ENCODE results near the gene NLGN4X. TPM values are rescaled to one million over a fixed set of nuclear protein-coding genes. Genes with fewer than 3 reads are reported as not detected.

Gene NLGN4X
- total RNA-seq, 1 donor from 2014 or later, result 51.3 TPM

DNA sequence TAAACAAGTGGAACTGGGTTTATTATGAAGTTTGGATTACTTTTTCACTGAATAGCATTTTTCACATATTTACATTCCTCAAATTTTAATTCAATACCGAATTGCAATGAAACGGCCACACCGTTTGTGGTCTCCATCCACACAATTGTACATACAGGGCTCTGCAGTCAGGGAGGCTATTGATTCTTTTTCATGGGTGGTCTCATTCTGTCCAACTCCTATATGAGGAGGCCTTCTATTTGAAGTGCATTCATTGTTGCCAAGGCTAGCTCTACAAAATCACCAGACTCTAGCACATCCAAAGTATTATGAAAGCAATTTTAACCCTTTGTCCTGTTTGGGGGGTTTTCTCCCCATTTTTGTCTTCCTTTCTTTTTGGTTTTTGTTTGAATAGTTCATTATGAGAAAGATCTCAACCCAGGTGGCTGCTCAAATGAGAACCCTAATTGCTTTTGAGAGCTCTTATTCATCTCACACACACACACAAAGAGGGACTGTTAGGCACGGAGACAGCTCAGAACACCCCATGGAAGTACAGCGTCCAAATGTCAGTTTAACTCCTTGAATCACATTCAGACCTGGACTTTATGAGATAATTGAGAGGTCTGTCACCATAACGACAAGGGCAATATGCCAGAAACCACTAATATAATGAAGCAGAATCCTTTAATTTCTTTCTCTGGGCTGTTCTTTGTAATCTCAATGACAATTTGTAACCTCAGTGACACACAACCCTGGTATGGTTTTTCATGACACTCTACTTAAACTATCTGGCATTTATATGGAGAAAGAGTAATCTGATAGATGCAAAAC lies 79.4 kb downstream of the NLGN4X start:
- no peak overlapping the region for H3K27ac Mint-ChIP-seq (ENCODE audit: unreplicated experiment)
- DNase-seq (ENCODE audit: low spot score), result no peak
- H3K9me3 Mint-ChIP-seq (ENCODE audit: unreplicated experiment), result no peaks in the 10 kb centered on the region
- peaks cover 4% of the 10 kb centered on the region for H3K36me3 Mint-ChIP-seq (ENCODE audit: low read depth, unreplicated experiment)
- peaks cover 10% of the 10 kb centered on the region for H3K4me1 Mint-ChIP-seq (ENCODE audit: unreplicated experiment)
- TF ChIP-seq, protein P1, sequence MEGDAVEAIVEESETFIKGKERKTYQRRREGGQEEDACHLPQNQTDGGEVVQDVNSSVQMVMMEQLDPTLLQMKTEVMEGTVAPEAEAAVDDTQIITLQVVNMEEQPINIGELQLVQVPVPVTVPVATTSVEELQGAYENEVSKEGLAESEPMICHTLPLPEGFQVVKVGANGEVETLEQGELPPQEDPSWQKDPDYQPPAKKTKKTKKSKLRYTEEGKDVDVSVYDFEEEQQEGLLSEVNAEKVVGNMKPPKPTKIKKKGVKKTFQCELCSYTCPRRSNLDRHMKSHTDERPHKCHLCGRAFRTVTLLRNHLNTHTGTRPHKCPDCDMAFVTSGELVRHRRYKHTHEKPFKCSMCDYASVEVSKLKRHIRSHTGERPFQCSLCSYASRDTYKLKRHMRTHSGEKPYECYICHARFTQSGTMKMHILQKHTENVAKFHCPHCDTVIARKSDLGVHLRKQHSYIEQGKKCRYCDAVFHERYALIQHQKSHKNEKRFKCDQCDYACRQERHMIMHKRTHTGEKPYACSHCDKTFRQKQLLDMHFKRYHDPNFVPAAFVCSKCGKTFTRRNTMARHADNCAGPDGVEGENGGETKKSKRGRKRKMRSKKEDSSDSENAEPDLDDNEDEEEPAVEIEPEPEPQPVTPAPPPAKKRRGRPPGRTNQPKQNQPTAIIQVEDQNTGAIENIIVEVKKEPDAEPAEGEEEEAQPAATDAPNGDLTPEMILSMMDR (IDR thresholded peaks at IDR 0.05; ENCODE audit: unreplicated experiment), result no peak
- H3K27me3 Mint-ChIP-seq (ENCODE audit: unreplicated experiment), result peaks cover 1% of the 10 kb centered on the region
- H3K4me3 Mint-ChIP-seq (ENCODE audit: unreplicated experiment), result no peak overlapping the region

GRCh38 chrX:6134255-6134654 lies 94.4 kb downstream of the NLGN4X start:
- no peaks in the 10 kb centered on the region for H3K27me3 Mint-ChIP-seq (ENCODE audit: unreplicated experiment)
- TF ChIP-seq, protein P1 (IDR thresholded peaks at IDR 0.05; ENCODE audit: unreplicated experiment), result no peak
- no peaks in the 10 kb centered on the region for H3K9me3 Mint-ChIP-seq (ENCODE audit: unreplicated experiment)
- no peak for DNase-seq (ENCODE audit: low spot score)
- H3K36me3 Mint-ChIP-seq (ENCODE audit: low read depth, unreplicated experiment), result peaks cover 5% of the 10 kb centered on the region
- H3K27ac Mint-ChIP-seq (ENCODE audit: unreplicated experiment), result no peak overlapping the region
- H3K4me3 Mint-ChIP-seq (ENCODE audit: unreplicated experiment), result no peak overlapping the region
- H3K4me1 Mint-ChIP-seq (ENCODE audit: unreplicated experiment), result no peaks in the 10 kb centered on the region

GRCh38 chrX:6132970-6133369 lies 95.7 kb downstream of the NLGN4X start:
- H3K27me3 Mint-ChIP-seq (ENCODE audit: unreplicated experiment), result no peaks in the 10 kb centered on the region
- H3K36me3 Mint-ChIP-seq (ENCODE audit: low read depth, unreplicated experiment), result peaks cover 5% of the 10 kb centered on the region
- TF ChIP-seq, protein P1 (IDR thresholded peaks at IDR 0.05; ENCODE audit: unreplicated experiment), result no peak
- H3K9me3 Mint-ChIP-seq (ENCODE audit: unreplicated experiment), result no peaks in the 10 kb centered on the region
- no peak overlapping the region for H3K27ac Mint-ChIP-seq (ENCODE audit: unreplicated experiment)
- no peak for DNase-seq (ENCODE audit: low spot score)
- no peaks in the 10 kb centered on the region for H3K4me1 Mint-ChIP-seq (ENCODE audit: unreplicated experiment)
- H3K4me3 Mint-ChIP-seq (ENCODE audit: unreplicated experiment), result no peak overlapping the region

GRCh38 chrX:6131287-6131686 lies 97.4 kb downstream of the NLGN4X start:
- TF ChIP-seq, protein P1 (IDR thresholded peaks at IDR 0.05; ENCODE audit: unreplicated experiment), result no peak
- H3K9me3 Mint-ChIP-seq (ENCODE audit: unreplicated experiment), result no peaks in the 10 kb centered on the region
- no peak for DNase-seq (ENCODE audit: low spot score)
- H3K27ac Mint-ChIP-seq (ENCODE audit: unreplicated experiment), result no peak overlapping the region
- no peaks in the 10 kb centered on the region for H3K4me1 Mint-ChIP-seq (ENCODE audit: unreplicated experiment)
- H3K4me3 Mint-ChIP-seq (ENCODE audit: unreplicated experiment), result no peak overlapping the region
- no peaks in the 10 kb centered on the region for H3K27me3 Mint-ChIP-seq (ENCODE audit: unreplicated experiment)
- H3K36me3 Mint-ChIP-seq (ENCODE audit: low read depth, unreplicated experiment), result no peaks in the 10 kb centered on the region

DNA sequence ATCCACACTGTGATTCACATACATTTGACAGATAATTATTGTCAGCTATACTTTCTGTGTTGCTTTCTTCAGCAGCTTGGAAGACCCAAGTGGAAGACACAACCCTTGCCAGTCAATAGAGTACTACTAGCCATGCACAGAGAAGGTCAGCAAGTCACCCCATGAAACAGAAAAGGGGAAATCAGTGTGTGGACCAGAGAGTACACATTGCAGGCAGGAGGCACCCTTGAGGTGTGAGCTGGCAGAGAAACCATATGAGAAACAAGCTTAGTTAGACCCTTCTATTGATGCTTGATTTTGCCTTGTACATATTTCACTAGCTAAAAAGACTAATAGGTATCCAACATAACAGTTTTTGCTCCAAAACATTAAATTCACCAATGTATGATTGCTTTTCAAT lies 99.5 kb downstream of the NLGN4X start:
- H3K4me1 Mint-ChIP-seq (ENCODE audit: unreplicated experiment), result no peaks in the 10 kb centered on the region
- TF ChIP-seq, protein P1 (IDR thresholded peaks at IDR 0.05; ENCODE audit: unreplicated experiment), result no peak
- no peaks in the 10 kb centered on the region for H3K27me3 Mint-ChIP-seq (ENCODE audit: unreplicated experiment)
- DNase-seq (ENCODE audit: low spot score), result no peak
- no peak overlapping the region for H3K27ac Mint-ChIP-seq (ENCODE audit: unreplicated experiment)
- no peaks in the 10 kb centered on the region for H3K9me3 Mint-ChIP-seq (ENCODE audit: unreplicated experiment)
- no peak overlapping the region for H3K4me3 Mint-ChIP-seq (ENCODE audit: unreplicated experiment)
- no peaks in the 10 kb centered on the region for H3K36me3 Mint-ChIP-seq (ENCODE audit: low read depth, unreplicated experiment)

Data from endothelial cell (in vitro differentiated cells).